Stimulated activated CD8-positive, alpha-beta memory T cell treated with anti-CD3 and anti-CD28 coated beads, Interleukin-2, amount 100 ng/mL, for 48 hours (primary cell): ENCODE data around the gene TPCN2.
A peak's percentile ranks its signal among the peaks of the same experiment; 100 is the strongest.
"Not testable (repeated sequence)": the region's sequence is repeated elsewhere in the genome, so short reads cannot be mapped to it uniquely, and the experiment has no call there.

ENCODE experiments used
- DNase-seq, 2 donors: peaks; one replicate each; pipeline ENCODE4 v3.0.0-alpha.2; 2020; ENCODE audit warnings: low read depth in 2 of 2

TPCN2 gene

GRCh38 chr11:69048694-69049489 is at the start of gene TPCN2:
TPCN2 (plus strand) TSS chr11:69048932; CDS start chr11:69048998, 66 bp downstream.
- peak; percentile 80 to 87 for DNase-seq

GRCh38 chr11:68999093-68999747 is 49.5 kb upstream of the TPCN2 start:
- DNase-seq, result no peak

- not testable (repeated sequence) for DNase-seq
Measured at GRCh38 chr11:68999748-69000355, 48.9 kb upstream of the TPCN2 start.

- DNase-seq, result no peak
Measured at GRCh38 chr11:69000391-69000790, 48.3 kb upstream of the TPCN2 start.

- no peak for DNase-seq
Measured at GRCh38 chr11:69000831-69001242, 47.9 kb upstream of the TPCN2 start.

GRCh38 chr11:69001243-69002081 is 47.3 kb upstream of the TPCN2 start:
- no peak for DNase-seq

- DNase-seq, result no peak
Measured at GRCh38 chr11:69002110-69002569, 46.6 kb upstream of the TPCN2 start.

- DNase-seq, result no peak
Measured at GRCh38 chr11:69002570-69003231, 46.0 kb upstream of the TPCN2 start.

- DNase-seq, result no peak
Measured at GRCh38 chr11:69003301-69003865, 45.3 kb upstream of the TPCN2 start.

GRCh38 chr11:69003866-69004367 is 44.8 kb upstream of the TPCN2 start:
- no peak for DNase-seq

GRCh38 chr11:69004411-69005182 is 44.1 kb upstream of the TPCN2 start:
- no peak for DNase-seq

- no peak for DNase-seq
Measured at GRCh38 chr11:69005183-69005630, 43.5 kb upstream of the TPCN2 start.

GRCh38 chr11:69005631-69006368 is 42.9 kb upstream of the TPCN2 start:
- DNase-seq, result no peak

GRCh38 chr11:69006816-69007215 is 41.9 kb upstream of the TPCN2 start:
- DNase-seq, result no peak

- DNase-seq, result no peak
Measured at GRCh38 chr11:69007975-69008381, 40.8 kb upstream of the TPCN2 start.

GRCh38 chr11:69008737-69009440 is 39.8 kb upstream of the TPCN2 start:
- DNase-seq, result no peak

- no peak for DNase-seq
Measured at GRCh38 chr11:69009441-69010211, 39.1 kb upstream of the TPCN2 start.
